Stomach smooth muscle (tissue), 2 donors: ENCODE results near the gene OTUD3.
"Not testable (repeated sequence)": the region's sequence is repeated elsewhere in the genome, so short reads cannot be mapped to it uniquely, and the experiment has no call there.

Source experiments
- H3K27ac ChIP-seq: one replicate; pipeline ENCODE4 v1.7.0; 2013; ENCODE audit warnings: mild to moderate bottlenecking, low read length, inconsistent platforms
- H3K27me3 ChIP-seq, 2 donors: one replicate each; pipeline ENCODE4 v1.7.0; 2013; ENCODE audit warnings: low read length in 2 of 2; ENCODE audit not compliant: insufficient read depth in 2 of 2, control insufficient read depth in 1 of 2
- H3K36me3 ChIP-seq, 2 donors: one replicate each; pipeline ENCODE4 v1.7.0; 2013; ENCODE audit warnings: low read length in 2 of 2; ENCODE audit not compliant: control insufficient read depth in 2 of 2, insufficient read depth in 2 of 2
- H3K4me1 ChIP-seq: one replicate; pipeline ENCODE4 v1.7.0; 2013; ENCODE audit warnings: low read length; ENCODE audit not compliant: control insufficient read depth, insufficient read depth
- H3K4me3 ChIP-seq, 2 donors: one replicate each; pipeline ENCODE4 v1.7.0; 2013; ENCODE audit warnings: low read length in 2 of 2
- H3K9ac ChIP-seq, 2 donors: one replicate each; pipeline ENCODE4 v1.7.0; 2013; ENCODE audit warnings: low read length in 2 of 2, mild to moderate bottlenecking in 1 of 2
- H3K9me3 ChIP-seq, 2 donors: one replicate each; pipeline ENCODE4 v1.7.0; 2013; ENCODE audit warnings: low read length in 2 of 2; ENCODE audit not compliant: control insufficient read depth in 2 of 2
- donor health status: healthy.
- donor health status: Pancreatic carcinoma.

The OTUD3 gene, protein sequence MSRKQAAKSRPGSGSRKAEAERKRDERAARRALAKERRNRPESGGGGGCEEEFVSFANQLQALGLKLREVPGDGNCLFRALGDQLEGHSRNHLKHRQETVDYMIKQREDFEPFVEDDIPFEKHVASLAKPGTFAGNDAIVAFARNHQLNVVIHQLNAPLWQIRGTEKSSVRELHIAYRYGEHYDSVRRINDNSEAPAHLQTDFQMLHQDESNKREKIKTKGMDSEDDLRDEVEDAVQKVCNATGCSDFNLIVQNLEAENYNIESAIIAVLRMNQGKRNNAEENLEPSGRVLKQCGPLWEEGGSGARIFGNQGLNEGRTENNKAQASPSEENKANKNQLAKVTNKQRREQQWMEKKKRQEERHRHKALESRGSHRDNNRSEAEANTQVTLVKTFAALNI

DNA sequence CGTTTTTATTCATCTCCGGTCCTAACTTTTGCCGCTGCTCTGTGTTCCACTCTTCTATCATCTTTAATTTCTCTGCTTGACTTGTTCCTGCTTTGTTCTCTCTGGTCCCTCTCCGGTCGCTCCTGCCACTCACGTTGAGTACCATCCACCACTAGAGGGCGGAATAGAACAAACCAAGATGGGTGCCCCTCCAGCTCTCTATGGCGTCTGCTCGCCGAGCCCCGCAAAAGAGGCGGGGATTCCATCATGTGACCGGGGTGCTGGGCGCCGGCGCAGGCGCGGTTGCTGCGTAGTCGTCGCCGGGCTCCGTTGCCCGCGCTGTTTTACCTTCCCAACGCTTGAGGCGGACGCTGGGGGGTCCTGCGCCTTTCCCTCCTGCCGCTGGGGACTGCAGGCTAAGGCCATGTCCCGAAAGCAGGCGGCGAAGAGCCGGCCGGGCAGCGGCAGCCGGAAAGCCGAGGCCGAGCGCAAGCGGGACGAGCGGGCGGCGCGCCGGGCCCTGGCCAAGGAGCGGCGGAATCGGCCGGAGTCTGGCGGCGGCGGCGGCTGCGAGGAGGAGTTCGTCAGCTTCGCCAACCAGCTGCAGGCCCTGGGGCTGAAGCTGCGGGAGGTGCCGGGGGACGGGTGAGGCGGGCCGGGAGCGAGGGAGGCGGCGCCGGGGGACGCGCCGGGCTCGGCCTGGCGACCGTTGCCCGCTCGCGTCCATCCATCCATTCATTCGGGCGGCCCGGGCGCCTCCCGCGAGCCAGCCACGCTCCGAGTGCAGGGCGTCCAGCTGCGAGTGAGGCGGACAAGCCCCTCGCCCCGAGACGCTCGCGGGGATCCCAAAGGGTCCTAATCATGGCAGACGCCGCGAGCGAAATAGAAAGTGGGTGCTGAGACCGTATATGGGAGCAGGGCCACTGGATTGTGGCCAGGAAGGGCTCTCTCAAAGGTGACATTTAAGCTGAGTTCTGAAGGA, at the start of gene OTUD3:
Gene OTUD3 (plus strand): TSS at position 285 of the 961 bp plus-strand sequence. CDS start 119 bp downstream, at position 404.
- H3K4me1 ChIP-seq: peaks cover 20% of the 10 kb centered on the region
- no peaks in the 10 kb centered on the region for H3K9me3 ChIP-seq
- peak within 1 kb of the TSS; percentile 56 to 93 for H3K9ac ChIP-seq

GRCh38 chr1:19835578-19835977, 46.6 kb upstream of the OTUD3 start:
- Histone ChIP-seq H3K36me3 (no peaks in the 10 kb centered on the region), H3K27me3 (peaks cover 5 to 6% of the 10 kb centered on the region in 2 donors), H3K4me3 (no peak overlapping the region), H3K4me1 (no peaks in the 10 kb centered on the region), H3K9ac (no peak overlapping the region), H3K27ac (no peak overlapping the region), H3K9me3 (peaks cover 0 to 6% of the 10 kb centered on the region in 2 donors)

More for the DNA sequence above, at the start of gene OTUD3:
- peak within 1 kb of the TSS; percentile 84 for H3K27ac ChIP-seq
- peaks cover 0 to 1% of the 10 kb centered on the region in 2 donors for H3K36me3 ChIP-seq
- H3K4me3 ChIP-seq: peak within 1 kb of the TSS; percentile 88 to 91
- peaks cover 0 to 2% of the 10 kb centered on the region in 2 donors for H3K27me3 ChIP-seq

- H3K4me3 ChIP-seq: no peak overlapping the region
- H3K27ac ChIP-seq: no peak overlapping the region
- peaks cover 0 to under 1% of the 10 kb centered on the region in 2 donors for H3K9me3 ChIP-seq
Measured at GRCh38 chr1:19837866-19838265, 44.3 kb upstream of the OTUD3 start.

GRCh38 chr1:19840228-19840627, 42.0 kb upstream of the OTUD3 start:
- Histone ChIP-seq H3K9ac (no peak overlapping the region), H3K27me3 (peaks cover 0 to 2% of the 10 kb centered on the region in 2 donors), H3K4me1 (no peaks in the 10 kb centered on the region), H3K27ac (no peak overlapping the region), H3K4me3 (no peak overlapping the region), H3K36me3 (no peaks in the 10 kb centered on the region), H3K9me3 (peaks cover 0 to 3% of the 10 kb centered on the region in 2 donors)

More at GRCh38 chr1:19837866-19838265, 44.3 kb upstream of the OTUD3 start:
- Histone ChIP-seq H3K9ac (no peak overlapping the region), H3K4me1 (no peaks in the 10 kb centered on the region), H3K36me3 (no peaks in the 10 kb centered on the region), H3K27me3 (no peaks in the 10 kb centered on the region)

DNA sequence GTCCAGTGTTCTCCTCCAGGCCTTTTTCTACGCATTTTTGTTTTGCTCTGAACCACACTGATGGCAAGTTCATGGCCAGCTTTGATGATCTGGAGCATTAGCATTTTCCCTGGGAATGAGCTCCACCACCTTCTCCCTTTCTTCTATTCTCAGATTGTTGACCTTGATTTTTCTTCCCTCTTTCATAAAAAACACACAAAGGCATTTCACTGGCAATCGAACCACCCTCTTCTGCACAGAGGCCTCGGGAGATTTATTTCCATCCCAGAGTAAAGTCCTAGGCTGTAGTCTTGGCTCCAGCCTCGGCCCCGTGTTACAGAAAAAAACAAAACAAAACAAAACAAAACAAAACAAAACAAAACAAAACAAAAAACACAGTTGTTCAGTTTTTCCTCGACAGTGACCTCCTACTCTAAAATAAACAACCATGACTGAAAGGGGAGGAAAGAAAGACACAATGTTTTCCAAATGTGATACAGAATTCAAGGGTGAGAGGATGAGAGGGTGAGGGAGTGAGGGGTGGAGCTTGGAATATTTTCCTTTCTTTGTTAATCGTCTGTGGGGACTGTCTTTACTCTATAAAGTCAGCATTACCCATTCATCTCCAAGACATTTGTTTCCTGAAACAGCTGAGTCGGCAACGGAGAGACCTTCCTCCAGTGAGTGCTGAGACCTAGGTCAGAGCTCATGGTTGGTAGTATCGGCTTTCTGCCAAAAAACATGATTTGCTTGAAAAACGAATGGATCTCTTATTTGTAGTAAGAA, 37.3 kb upstream of the OTUD3 start:
- peaks cover 3 to 7% of the 10 kb centered on the region in 2 donors for H3K27me3 ChIP-seq

GRCh38 chr1:19845555-19845954, 36.6 kb upstream of the OTUD3 start:
- H3K27me3 ChIP-seq: peaks cover 3 to 7% of the 10 kb centered on the region in 2 donors
- H3K9me3 ChIP-seq: peaks cover 0 to 3% of the 10 kb centered on the region in 2 donors
- no peak overlapping the region for H3K9ac ChIP-seq
- H3K27ac ChIP-seq: no peak overlapping the region
- H3K36me3 ChIP-seq: no peaks in the 10 kb centered on the region
- H3K4me3 ChIP-seq: no peak overlapping the region
- H3K4me1 ChIP-seq: no peaks in the 10 kb centered on the region

More for the DNA sequence above, 37.3 kb upstream of the OTUD3 start:
- Histone ChIP-seq H3K36me3 (no peaks in the 10 kb centered on the region), H3K9me3 (peaks cover 0 to 3% of the 10 kb centered on the region in 2 donors), H3K4me3 (no peak overlapping the region), H3K27ac (no peak overlapping the region), H3K4me1 (no peaks in the 10 kb centered on the region), H3K9ac (no peak overlapping the region)

- no peak overlapping the region for H3K4me3 ChIP-seq
- H3K36me3 ChIP-seq: no peaks in the 10 kb centered on the region
- H3K9ac ChIP-seq: no peak overlapping the region
- no peak overlapping the region for H3K27ac ChIP-seq
- peaks cover 0 to 3% of the 10 kb centered on the region in 2 donors for H3K9me3 ChIP-seq
- H3K27me3 ChIP-seq: peaks cover 3 to 7% of the 10 kb centered on the region in 2 donors
- H3K4me1 ChIP-seq: no peaks in the 10 kb centered on the region
Measured at GRCh38 chr1:19846338-19846737, 35.9 kb upstream of the OTUD3 start.

- H3K9ac ChIP-seq, H3K36me3 ChIP-seq, H3K4me1 ChIP-seq, H3K27me3 ChIP-seq, H3K4me3 ChIP-seq, H3K27ac ChIP-seq, H3K9me3 ChIP-seq: not testable (repeated sequence)
Measured at GRCh38 chr1:19847334-19847733, 34.9 kb upstream of the OTUD3 start.

DNA sequence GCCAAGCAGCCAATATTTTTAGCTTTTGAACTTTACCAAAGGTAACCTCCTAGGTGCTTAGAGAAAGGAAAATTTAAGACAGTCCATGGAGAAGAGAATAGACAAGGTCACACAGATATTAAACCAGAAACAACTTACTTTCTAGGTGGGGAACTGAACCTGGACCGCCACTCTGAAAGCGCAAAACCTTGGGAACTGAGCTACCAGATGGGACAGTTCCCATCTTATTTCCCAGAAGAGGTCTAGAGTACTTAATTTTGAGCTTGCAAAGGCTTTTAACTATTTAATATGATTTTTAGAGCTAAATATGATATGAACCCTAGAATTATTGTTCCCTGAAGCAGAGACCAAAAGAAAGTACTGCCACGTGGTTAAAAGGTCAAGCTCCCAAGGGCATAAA, 32.9 kb upstream of the OTUD3 start:
- not testable (repeated sequence) for H3K27ac ChIP-seq, H3K9me3 ChIP-seq, H3K27me3 ChIP-seq, H3K4me3 ChIP-seq, H3K9ac ChIP-seq, H3K36me3 ChIP-seq, H3K4me1 ChIP-seq

GRCh38 chr1:19850214-19850613, 32.0 kb upstream of the OTUD3 start:
- Histone ChIP-seq H3K27ac (no peak overlapping the region), H3K9me3 (no peaks in the 10 kb centered on the region), H3K4me1 (no peaks in the 10 kb centered on the region), H3K9ac (no peak overlapping the region), H3K4me3 (no peak overlapping the region), H3K36me3 (no peaks in the 10 kb centered on the region), H3K27me3 (peaks cover 5 to 7% of the 10 kb centered on the region in 2 donors)
